Suprapubic skin (tissue), 4 donors: ENCODE data around the gene FLAD1. TPM values are rescaled to one million over a fixed set of nuclear protein-coding genes. Genes with fewer than 3 reads are reported as not detected.

Experiments used
- DNase-seq, 2 donors: peaks; one replicate each; pipeline ENCODE4 v3.0.0-alpha.2; 2019; ENCODE audit warnings: low spot score in 2 of 2
- H3K27ac ChIP-seq: fragments of 200-600 bp; sonication (generic); one replicate; pipeline ENCODE4 v1.5.1; 2019
- H3K27me3 ChIP-seq: fragments of 200-600 bp; sonication (generic); one replicate; pipeline ENCODE4 v1.5.1; 2019
- H3K36me3 ChIP-seq: fragments of 200-600 bp; sonication (generic); one replicate; pipeline ENCODE4 v1.5.1; 2019
- H3K4me1 ChIP-seq: fragments of 200-600 bp; sonication (generic); one replicate; pipeline ENCODE4 v1.5.1; 2019
- H3K4me3 ChIP-seq: fragments of 200-600 bp; sonication (generic); one replicate; pipeline ENCODE4 v1.5.1; 2019; ENCODE audit warnings: mild to moderate bottlenecking
- H3K9me3 ChIP-seq: fragments of 200-600 bp; sonication (generic); one replicate; pipeline ENCODE4 v1.5.1; 2019
- EP300 ChIP-seq: sonication (generic); formaldehyde crosslinking; IDR thresholded peaks from one replicate; pipeline ENCODE4 v1.6.1; 2017; ENCODE audit warnings: antibody characterized with exemption
- POLR2A ChIP-seq, 2 donors: fragments of 450-650 bp; IDR thresholded peaks; one replicate each; pipeline ENCODE4 v1.6.1; 2017; ENCODE audit warnings: antibody characterized with exemption in 2 of 2, mild to moderate bottlenecking in 2 of 2, moderate library complexity in 2 of 2
- POLR2AphosphoS5 ChIP-seq, 3 donors: sonication (generic); formaldehyde crosslinking; IDR thresholded peaks; one replicate each; pipeline ENCODE4 v1.6.1; 2017; ENCODE audit warnings: antibody characterized with exemption in 3 of 3
- WGBS: methylation state at CpG from one replicate; pipeline ENCODE4 v1.1.5; 2018; 5-methylcytosine and 5-hydroxymethylcytosine counted together
- total RNA-seq, 4 donors: library from RNA; depleted of rRNA; stranded (reverse); fragments of >200 nt; gene quantifications; one replicate each; pipeline ENCODE4 v1.1.0, GENCODE V29; 2016
- TF ChIP-seq, protein P1 (sequence below), 2 donors: fragments of 200-600 bp in 1 of 2; fragments of 450-650 bp in 1 of 2; sonication (generic) in 1 of 2; IDR thresholded peaks; one replicate each; pipeline ENCODE4 v1.5.1; 2016 to 2019; ENCODE audit warnings: antibody characterized with exemption in 2 of 2, mild to moderate bottlenecking in 1 of 2, moderate library complexity in 1 of 2

Gene FLAD1
- total RNA-seq, 4 donors from 2014 or later: 42.0 to 59.7 (median 52.3) TPM

GRCh38 chr1:155037851-155038441 lies 54.8 kb downstream of the FLAD1 start:
- no peak for TF ChIP-seq EP300
- TF ChIP-seq POLR2A (IDR thresholded peaks at IDR 0.05): no peak
- TF ChIP-seq, protein P1, sequence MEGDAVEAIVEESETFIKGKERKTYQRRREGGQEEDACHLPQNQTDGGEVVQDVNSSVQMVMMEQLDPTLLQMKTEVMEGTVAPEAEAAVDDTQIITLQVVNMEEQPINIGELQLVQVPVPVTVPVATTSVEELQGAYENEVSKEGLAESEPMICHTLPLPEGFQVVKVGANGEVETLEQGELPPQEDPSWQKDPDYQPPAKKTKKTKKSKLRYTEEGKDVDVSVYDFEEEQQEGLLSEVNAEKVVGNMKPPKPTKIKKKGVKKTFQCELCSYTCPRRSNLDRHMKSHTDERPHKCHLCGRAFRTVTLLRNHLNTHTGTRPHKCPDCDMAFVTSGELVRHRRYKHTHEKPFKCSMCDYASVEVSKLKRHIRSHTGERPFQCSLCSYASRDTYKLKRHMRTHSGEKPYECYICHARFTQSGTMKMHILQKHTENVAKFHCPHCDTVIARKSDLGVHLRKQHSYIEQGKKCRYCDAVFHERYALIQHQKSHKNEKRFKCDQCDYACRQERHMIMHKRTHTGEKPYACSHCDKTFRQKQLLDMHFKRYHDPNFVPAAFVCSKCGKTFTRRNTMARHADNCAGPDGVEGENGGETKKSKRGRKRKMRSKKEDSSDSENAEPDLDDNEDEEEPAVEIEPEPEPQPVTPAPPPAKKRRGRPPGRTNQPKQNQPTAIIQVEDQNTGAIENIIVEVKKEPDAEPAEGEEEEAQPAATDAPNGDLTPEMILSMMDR (IDR thresholded peaks at IDR 0.05): no peak
- no peak for TF ChIP-seq POLR2AphosphoS5 (IDR thresholded peaks at IDR 0.05)
- Histone ChIP-seq H3K36me3 (no peaks in the 10 kb centered on the region), H3K4me1 (peaks cover 38% of the 10 kb centered on the region), H3K4me3 (no peak overlapping the region), H3K9me3 (no peaks in the 10 kb centered on the region), H3K27me3 (no peaks in the 10 kb centered on the region), H3K27ac (peak overlapping the region; percentile 95)
- WGBS: 55% methylated on average over 6 of the region's 6 CpGs
- no peak for DNase-seq

- H3K4me1 ChIP-seq: peaks cover 40% of the 10 kb centered on the region
- H3K4me3 ChIP-seq: no peak overlapping the region
- no peak for TF ChIP-seq POLR2A (IDR thresholded peaks at IDR 0.05)
- peak in 1 of 3 donors; percentile 27 for TF ChIP-seq POLR2AphosphoS5 (IDR thresholded peaks at IDR 0.05)
- no peaks in the 10 kb centered on the region for H3K9me3 ChIP-seq
- H3K27ac ChIP-seq: peak overlapping the region; percentile 95
- DNase-seq: no peak
- WGBS: 35% methylated on average over 8 of the region's 8 CpGs
- no peaks in the 10 kb centered on the region for H3K27me3 ChIP-seq
- H3K36me3 ChIP-seq: no peaks in the 10 kb centered on the region
Observed at GRCh38 chr1:155038602-155039307, 55.6 kb downstream of the FLAD1 start.

DNA sequence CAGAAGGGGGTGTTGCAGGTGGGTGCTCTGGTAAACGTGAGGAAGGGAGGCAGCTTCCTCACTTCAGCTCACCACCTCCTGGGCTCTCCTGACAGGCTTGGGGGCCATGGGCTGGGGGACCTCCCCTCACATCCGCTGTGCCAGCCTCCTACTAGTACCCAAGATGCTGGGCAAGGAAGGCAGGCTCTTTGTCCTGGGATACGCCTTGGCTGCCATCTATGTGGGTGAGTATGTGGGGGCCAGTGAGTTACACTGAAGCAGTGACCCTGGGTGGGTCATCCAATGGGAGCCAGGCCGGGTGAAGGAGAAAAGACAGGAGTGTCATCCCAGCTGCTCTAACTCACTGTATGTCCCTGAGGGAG lies 56.1 kb downstream of the FLAD1 start:
- WGBS: 76% methylated on average over 4 of the region's 4 CpGs
- no peak for DNase-seq
- TF ChIP-seq, protein P1 (IDR thresholded peaks at IDR 0.05): no peak
- TF ChIP-seq POLR2A (IDR thresholded peaks at IDR 0.05) (no peak), POLR2AphosphoS5 (IDR thresholded peaks at IDR 0.05) (no peak), EP300 (no peak)
- Histone ChIP-seq H3K4me1 (peaks cover 43% of the 10 kb centered on the region), H3K9me3 (no peaks in the 10 kb centered on the region), H3K4me3 (no peak overlapping the region), H3K27ac (peak overlapping the region; percentile 95), H3K36me3 (no peaks in the 10 kb centered on the region), H3K27me3 (no peaks in the 10 kb centered on the region)

DNA sequence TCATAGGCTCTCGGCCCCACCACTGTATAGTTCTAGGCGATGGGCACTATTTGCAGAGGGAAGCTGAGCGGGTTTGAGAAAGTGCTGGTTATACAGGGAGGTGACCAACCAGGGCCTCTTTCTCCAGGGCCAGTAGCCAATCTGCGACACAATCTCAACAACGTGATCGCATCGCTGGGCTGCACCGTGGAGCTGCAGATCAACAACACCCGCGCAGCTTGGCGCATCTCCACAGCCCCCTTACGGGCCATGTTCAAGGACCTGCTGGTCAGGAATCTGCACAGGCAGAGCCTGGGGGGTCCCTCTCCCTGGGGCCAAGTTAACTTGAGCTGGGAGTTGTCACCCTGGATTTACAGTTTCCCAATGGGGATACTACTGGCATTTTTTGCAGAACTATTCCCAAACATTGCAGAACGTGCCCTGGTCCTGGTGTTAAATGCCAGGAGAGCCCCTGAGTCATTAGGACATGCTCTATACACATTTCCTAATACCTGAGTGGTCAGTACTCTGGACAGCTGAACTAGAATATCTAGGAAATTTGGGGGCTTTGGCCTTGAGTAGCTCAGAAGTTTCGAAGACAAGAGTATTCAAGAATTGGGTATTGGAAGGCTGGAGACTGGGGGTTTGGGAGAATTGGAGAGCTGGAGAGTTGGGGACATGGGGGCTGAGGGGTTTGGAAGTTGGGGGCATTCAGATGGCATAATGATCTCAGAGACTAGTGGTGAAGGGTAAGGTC lies 57.4 kb downstream of the FLAD1 start:
- Histone ChIP-seq H3K27me3 (no peaks in the 10 kb centered on the region), H3K4me3 (no peak overlapping the region), H3K36me3 (no peaks in the 10 kb centered on the region), H3K9me3 (no peaks in the 10 kb centered on the region), H3K4me1 (peaks cover 52% of the 10 kb centered on the region), H3K27ac (no peak overlapping the region)
- WGBS: 89% methylated on average over 9 of the region's 14 CpGs
- TF ChIP-seq EP300: no peak
- no peak for TF ChIP-seq POLR2A (IDR thresholded peaks at IDR 0.05)
- TF ChIP-seq, protein P1 (IDR thresholded peaks at IDR 0.05): no peak
- no peak for DNase-seq

Other genes with a start within 250 kb of the FLAD1 start
- under 1 TPM; 0.30 to 0.72 (median 0.37) TPM for gene KCNN3, start 113.1 kb upstream of the FLAD1 start, total RNA-seq
- gene PMVK, start 46.6 kb upstream of the FLAD1 start, total RNA-seq: 10 to 100 TPM; 19.3 to 38.0 (median 28.8) TPM
- gene PBXIP1, start 27.2 kb upstream of the FLAD1 start, total RNA-seq: 10 to 100 TPM; 41.4 to 67.4 (median 61.3) TPM
- gene PYGO2, start 21.6 kb upstream of the FLAD1 start, total RNA-seq: 10 to 100 TPM; 34.2 to 46.7 (median 35.3) TPM
- 100 to 1,000 TPM in 1 of 4 donors, 10 to 100 TPM in 3; 54.5 to 102 (median 69.5) TPM for gene SHC1, start 12.6 kb upstream of the FLAD1 start, total RNA-seq
- 10 to 100 TPM; 37.8 to 55.4 (median 49.7) TPM for gene CKS1B, start 8.7 kb upstream of the FLAD1 start, total RNA-seq
- 1 to 10 TPM in 1 of 4 donors, not detected in 3; 3.0 TPM for gene LENEP, start 10.2 kb downstream of the FLAD1 start, total RNA-seq
- gene ZBTB7B, start 19.5 kb downstream of the FLAD1 start, total RNA-seq: 100 to 1,000 TPM; 238 to 243 (median 239) TPM
- gene DCST2, start 50.4 kb downstream of the FLAD1 start, total RNA-seq: 10 to 100 TPM; 13.4 to 36.0 (median 14.5) TPM
- 1 to 10 TPM in 3 of 4 donors, under 1 TPM in 1; 0.55 to 8.2 (median 2.8) TPM for gene DCST1, start 50.5 kb downstream of the FLAD1 start, total RNA-seq
- gene ADAM15, start 68.0 kb downstream of the FLAD1 start, total RNA-seq: 100 to 1,000 TPM; 304 to 327 (median 321) TPM
- 10 to 100 TPM; 22.4 to 44.2 (median 28.7) TPM for gene EFNA4, start 80.4 kb downstream of the FLAD1 start, total RNA-seq
- 100 to 1,000 TPM in 1 of 4 donors, 10 to 100 TPM in 3; 28.8 to 104 (median 77.6) TPM for gene EFNA3, start 95.5 kb downstream of the FLAD1 start, total RNA-seq
- gene EFNA1, start 144.5 kb downstream of the FLAD1 start, total RNA-seq: 100 to 1,000 TPM in 3 of 4 donors, 10 to 100 TPM in 1; 88.9 to 198 (median 120) TPM
- 10 to 100 TPM; 27.9 to 56.1 (median 32.6) TPM for gene SLC50A1, start 152.5 kb downstream of the FLAD1 start, total RNA-seq
- gene DPM3, start 157.2 kb downstream of the FLAD1 start, total RNA-seq: 10 to 100 TPM; 23.7 to 43.7 (median 30.2) TPM
- 100 to 1,000 TPM in 2 of 4 donors, 10 to 100 TPM in 2; 77.1 to 180 (median 113) TPM for gene KRTCAP2, start 190.0 kb downstream of the FLAD1 start, total RNA-seq
- under 1 TPM in 2 of 4 donors, not detected in 2; 0.34 to 0.80 TPM for gene TRIM46, start 190.5 kb downstream of the FLAD1 start, total RNA-seq
- 10 to 100 TPM; 21.4 to 90.8 (median 26.7) TPM for gene THBS3, start 224.6 kb downstream of the FLAD1 start, total RNA-seq
- 10 to 100 TPM; 19.8 to 51.7 (median 36.9) TPM for gene MTX1, start 225.4 kb downstream of the FLAD1 start, total RNA-seq